Stimulated activated CD4-positive, alpha-beta T cell treated with anti-CD3 and anti-CD28 coated beads, Interleukin-2, amount 100 ng/mL, for 4 hours (primary cell): ENCODE measurements around the gene SEMA4D.

Experiments used
- DNase-seq: peaks from one replicate; pipeline ENCODE4 v3.0.0-alpha.2; 2020; ENCODE audit warnings: low read depth

SEMA4D gene

DNA sequence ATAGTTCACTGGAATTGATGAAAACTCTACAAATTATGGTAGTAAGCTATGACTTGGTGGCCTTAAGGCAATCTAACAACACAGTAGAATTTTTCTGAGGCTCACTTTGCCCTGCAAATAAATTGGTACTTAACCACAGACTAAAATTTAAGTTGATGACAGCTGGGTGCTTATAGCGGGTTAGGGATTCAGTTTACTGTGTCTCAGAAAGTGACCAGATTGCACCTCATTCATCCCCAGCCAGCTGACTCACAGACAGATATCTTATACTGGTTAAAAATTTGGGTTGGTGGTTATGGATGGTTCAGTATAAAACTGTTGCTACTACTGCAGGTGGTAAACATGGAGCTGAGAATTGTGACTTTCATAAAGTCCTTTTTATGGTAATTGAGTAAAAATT, 184.1 kb downstream of the SEMA4D start:
- DNase-seq = no peak

GRCh38 chr9:89312222-89312571, 185.7 kb downstream of the SEMA4D start:
- no peak for DNase-seq

DNA sequence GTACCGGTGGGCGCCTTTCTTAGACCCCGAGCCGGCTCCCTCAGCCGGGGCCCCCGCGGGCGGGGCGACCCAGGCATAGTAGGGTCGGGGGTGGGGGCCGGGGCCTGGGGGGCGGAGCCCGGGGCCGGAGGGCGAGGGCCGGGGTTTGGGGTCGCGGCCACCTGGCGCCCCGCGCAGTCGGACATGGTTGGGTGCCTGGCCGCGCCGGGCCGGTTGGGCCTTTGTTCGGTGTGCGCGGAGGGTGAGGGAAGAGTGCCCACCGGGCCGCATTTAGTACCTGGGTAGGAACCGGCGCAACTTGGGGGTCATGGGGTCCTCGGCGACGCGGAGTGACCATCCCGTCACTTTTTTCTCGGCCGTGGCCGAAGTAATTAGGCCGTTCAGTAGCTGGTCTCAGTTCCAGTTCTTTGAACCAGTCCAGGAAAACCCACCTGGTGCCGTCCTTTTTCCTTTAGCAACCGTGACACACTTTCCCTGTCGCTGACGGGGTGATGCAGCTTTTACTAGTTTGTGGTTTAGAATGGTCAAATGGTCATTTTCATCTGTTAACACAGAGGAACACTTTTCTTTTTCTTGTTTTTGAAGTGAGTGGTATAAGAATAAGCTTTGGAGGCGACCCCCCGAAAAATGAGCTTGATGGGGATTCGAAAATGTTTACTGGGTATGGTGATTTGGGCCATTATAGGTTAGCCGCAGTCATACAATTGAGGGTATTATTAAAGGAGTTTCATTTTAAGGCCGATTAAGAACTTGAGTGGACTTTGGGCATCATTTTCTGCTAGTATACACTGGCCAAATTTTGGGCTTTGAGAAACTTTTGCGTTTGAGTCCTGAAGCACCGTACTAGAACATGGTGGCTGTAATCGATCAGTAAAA, 186.3 kb downstream of the SEMA4D start:
- no peak for DNase-seq
